H1 (cell line): ENCODE data around the gene TMEM253. TPM values are rescaled to one million over a fixed set of nuclear protein-coding genes. Genes with fewer than 3 reads are reported as not detected.

Experiments used
- CTCF ChIA-PET: fragments of 300-600 bp; sonication (Branson Sonifier 250); formaldehyde crosslinking; loops from one replicate; lab custom pipeline; 2021; ENCODE audit not compliant: partially characterized antibody; lab: Charles Lee
- POLR2A ChIA-PET: fragments of 300-600 bp; sonication (Branson Sonifier 250); formaldehyde crosslinking; loops from one replicate; lab custom pipeline; 2021; ENCODE audit warnings: inconsistent platforms; ENCODE audit not compliant: partially characterized antibody; lab: Charles Lee
- DNase-seq, 2 experiments: peaks; one replicate each; pipeline versions ENCODE4 v3.0.0 to v3.0.0-alpha.2; 2010 to 2022; ENCODE audit warnings: low spot score in 2 of 2, low read depth in 1 of 2, mixed read lengths in 1 of 2
- FAIRE-seq: peaks from 2 replicates; lab custom pipeline; 2011; peaks lifted over from hg19 to GRCh38; lab: Jason Lieb, UNC
- H2AFZ ChIP-seq: 2 replicates; pipeline ENCODE4 v1.8.1; 2012; ENCODE audit warnings: low read length, inconsistent platforms
- H2AK5ac ChIP-seq: 2 replicates; pipeline ENCODE4 v1.6.1; 2013; ENCODE audit warnings: low read depth, low read length
- H2BK120ac ChIP-seq: replicated peaks from 2 replicates; pipeline ENCODE3; 2013; ENCODE audit warnings: low read depth, low read length, inconsistent platforms
- H2BK12ac ChIP-seq: 2 replicates; pipeline ENCODE4 v1.6.1; 2013; ENCODE audit warnings: low read depth, low read length
- H2BK15ac ChIP-seq: 2 replicates; pipeline ENCODE4 v1.6.1; 2013; ENCODE audit warnings: low read length
- H2BK20ac ChIP-seq: 2 replicates; pipeline ENCODE4 v1.6.1; 2013; ENCODE audit warnings: low read length
- H2BK5ac ChIP-seq: 2 replicates; pipeline ENCODE4 v1.6.1; 2013; ENCODE audit warnings: low read depth, low read length
- H3K14ac ChIP-seq: 2 replicates; pipeline ENCODE4 v1.6.1; 2013; ENCODE audit warnings: inconsistent platforms; ENCODE audit not compliant: insufficient read length
- H3K18ac ChIP-seq: 2 replicates; pipeline ENCODE4 v1.6.1; 2013; ENCODE audit warnings: low read length; ENCODE audit errors: extremely low read depth
- H3K23ac ChIP-seq: 2 replicates; pipeline ENCODE4 v1.6.1; 2013; ENCODE audit warnings: inconsistent platforms; ENCODE audit not compliant: insufficient read length
- H3K23me2 ChIP-seq: 2 replicates; pipeline ENCODE4 v1.6.1; 2013; ENCODE audit warnings: low read depth, low read length
- H3K27ac ChIP-seq: 2 replicates; pipeline ENCODE4 v1.6.1; 2011; ENCODE audit warnings: low read depth, low read length, inconsistent platforms
- H3K27me3 ChIP-seq, 4 experiments: replicated peaks in 1 of 4; 1 replicate in 1 of 4; 2 replicates in 3 of 4; pipeline versions ENCODE4 v1.6.1 to v1.8.1; 2011 to 2013; ENCODE audit warnings: low read length in 3 of 4, mild to moderate bottlenecking in 3 of 4, inconsistent platforms in 2 of 4, mixed read lengths in 2 of 4, moderate library complexity in 1 of 4; ENCODE audit not compliant: control insufficient read depth in 3 of 4, insufficient read depth in 3 of 4; ENCODE audit errors: extremely low read depth in 1 of 4
- H3K36me3 ChIP-seq, 4 experiments: 2 replicates each; pipeline versions ENCODE4 v1.6.1 to v1.8.1; 2011 to 2013; ENCODE audit warnings: mild to moderate bottlenecking in 4 of 4, low read length in 3 of 4, moderate library complexity in 2 of 4, control low read depth in 1 of 4, inconsistent platforms in 1 of 4; ENCODE audit not compliant: insufficient read depth in 4 of 4, control insufficient read depth in 2 of 4
- H3K4ac ChIP-seq: replicated peaks from 2 replicates; pipeline ENCODE3; 2013; ENCODE audit warnings: low read length, low read depth, mixed read lengths, inconsistent platforms; ENCODE audit not compliant: insufficient read length
- H3K4me1 ChIP-seq, 4 experiments: replicated peaks in 1 of 4; 1 replicate in 1 of 4; 2 replicates in 3 of 4; pipeline versions ENCODE4 v1.6.1 to v1.8.1; 2011 to 2013; ENCODE audit warnings: low read length in 3 of 4, inconsistent platforms in 2 of 4, mixed read lengths in 1 of 4; ENCODE audit not compliant: insufficient read depth in 4 of 4, control insufficient read depth in 3 of 4
- H3K4me2 ChIP-seq, 2 experiments: 2 replicates each; pipeline versions ENCODE4 v1.6.1 to v1.8.1; 2011 to 2013; ENCODE audit warnings: low read depth in 2 of 2, low read length in 2 of 2, control low read depth in 1 of 2, inconsistent platforms in 1 of 2, mild to moderate bottlenecking in 1 of 2; ENCODE audit not compliant: insufficient read depth in 1 of 2
- H3K4me3 ChIP-seq, 4 experiments: fragments of 200-600, 300-600 bp in 1 of 4; sonication (generic), shearing (Covaris generic), sonication (Bioruptor Twin) in 1 of 4; 2 replicates each; pipeline versions ENCODE4 v1.5.1 to v1.8.1; 2011 to 2016; ENCODE audit warnings: low read length in 4 of 4, low read depth in 3 of 4, control low read depth in 2 of 4, inconsistent platforms in 2 of 4, mild to moderate bottlenecking in 2 of 4, mixed read lengths in 1 of 4, moderate library complexity in 1 of 4; ENCODE audit not compliant: insufficient read depth in 2 of 4; ENCODE audit errors: extremely low read depth in 1 of 4
- H3K56ac ChIP-seq: replicated peaks from 2 replicates; pipeline ENCODE3; 2013; ENCODE audit warnings: low read depth, mild to moderate bottlenecking, mixed read lengths, low read length, inconsistent platforms; ENCODE audit not compliant: insufficient read length
- H3K79me1 ChIP-seq: 2 replicates; pipeline ENCODE4 v1.6.1; 2013; ENCODE audit warnings: low read depth, low read length, control low read depth
- H3K79me2 ChIP-seq, 2 experiments: 2 replicates each; pipeline versions ENCODE4 v1.6.1 to v1.8.1; 2012 to 2013; ENCODE audit warnings: low read length in 2 of 2, mild to moderate bottlenecking in 2 of 2, inconsistent platforms in 1 of 2; ENCODE audit not compliant: insufficient read depth in 2 of 2, control insufficient read depth in 1 of 2
- H3K9ac ChIP-seq, 4 experiments: replicated peaks in 1 of 4; 1 replicate in 1 of 4; 2 replicates in 3 of 4; pipeline versions ENCODE4 v1.6.1 to v1.8.1; 2011 to 2013; ENCODE audit warnings: low read depth in 3 of 4, low read length in 3 of 4, control low read depth in 2 of 4, mild to moderate bottlenecking in 2 of 4, moderate library complexity in 2 of 4, inconsistent platforms in 1 of 4; ENCODE audit errors: extremely low read depth in 1 of 4
- H3K9me3 ChIP-seq, 2 experiments: 2 replicates each; pipeline versions ENCODE4 v1.6.1 to v1.8.1; 2012 to 2013; ENCODE audit warnings: mild to moderate bottlenecking in 2 of 2, moderate library complexity in 2 of 2, control low read depth in 1 of 2, inconsistent platforms in 1 of 2, low read depth in 1 of 2, low read length in 1 of 2, mixed read lengths in 1 of 2; ENCODE audit not compliant: insufficient read depth in 2 of 2
- H4K20me1 ChIP-seq, 2 experiments: replicated peaks in 1 of 2; 2 replicates each; pipeline versions ENCODE3 to v1.8.1; 2011 to 2013; ENCODE audit warnings: inconsistent platforms in 2 of 2, low read length in 2 of 2, mild to moderate bottlenecking in 1 of 2; ENCODE audit not compliant: insufficient read depth in 2 of 2, control insufficient read depth in 1 of 2
- H4K5ac ChIP-seq: 2 replicates; pipeline ENCODE4 v1.6.1; 2013; ENCODE audit warnings: low read length, low read depth, mixed read lengths, inconsistent platforms; ENCODE audit not compliant: insufficient read length
- H4K8ac ChIP-seq: 2 replicates; pipeline ENCODE4 v1.8.0; 2013; ENCODE audit warnings: mild to moderate bottlenecking, moderate library complexity, low read length, inconsistent platforms; ENCODE audit not compliant: insufficient read depth; ENCODE audit errors: extremely low read depth
- H4K91ac ChIP-seq: replicated peaks from 2 replicates; pipeline ENCODE3; 2013; ENCODE audit warnings: low read length, mixed read lengths, inconsistent platforms; ENCODE audit not compliant: insufficient read length
- FOSL1 ChIP-seq: IDR thresholded peaks from 2 replicates; pipeline ENCODE4 v1.6.1; 2011; ENCODE audit warnings: mild to moderate bottlenecking, low read depth, low read length, moderate library complexity; ENCODE audit not compliant: insufficient read depth
- HDAC2 ChIP-seq, 2 experiments: fragments of 300-600 bp in 1 of 2; sonication (generic) in 1 of 2; IDR thresholded peaks; 2 replicates each; pipeline ENCODE4 v1.6.1; 2011 to 2012; ENCODE audit warnings: low read depth in 2 of 2, low read length in 2 of 2, mild to moderate bottlenecking in 2 of 2, moderate library complexity in 2 of 2, borderline replicate concordance in 1 of 2, inconsistent platforms in 1 of 2
- JUND ChIP-seq: IDR thresholded peaks from 2 replicates; pipeline ENCODE4 v1.6.1; 2011; ENCODE audit warnings: mild to moderate bottlenecking, improper control_type of control experiment, low read length
- SIN3A ChIP-seq, 2 experiments: IDR thresholded peaks in 1 of 2; conservative IDR thresholded peaks in 1 of 2; 2 replicates each; pipeline ENCODE4 v1.6.1; 2011 to 2012; ENCODE audit warnings: low read length in 2 of 2, improper control_type of control experiment in 1 of 2, low read depth in 1 of 2, mild to moderate bottlenecking in 1 of 2
- SIX5 ChIP-seq: IDR thresholded peaks from 2 replicates; pipeline ENCODE4 v1.6.1; 2011; ENCODE audit warnings: mild to moderate bottlenecking, low read depth, low read length
- SP1 ChIP-seq: IDR thresholded peaks from 2 replicates; pipeline ENCODE4 v1.6.1; 2011; ENCODE audit warnings: low read depth, low read length
- TAF1 ChIP-seq: IDR thresholded peaks from 2 replicates; pipeline ENCODE4 v1.6.1; 2011; ENCODE audit warnings: mild to moderate bottlenecking, low read depth, low read length
- WGBS, 2 experiments: shearing (Covaris generic) in 1 of 2; methylation state at CpG; one replicate each; pipeline versions ENCODE4 v1.1.6 to v1.1.7; 2013 to 2015; ENCODE audit warnings: low lambda C conversion rate in 2 of 2, mixed read lengths in 2 of 2, inconsistent platforms in 1 of 2, low coverage in 1 of 2, missing lambda C conversion rate in 1 of 2; ENCODE audit not compliant: insufficient replicate concordance in 2 of 2, insufficient coverage in 1 of 2, insufficient read length in 1 of 2; ENCODE audit errors: extremely low coverage in 1 of 2, missing lambda C conversion rate in 1 of 2; 5-methylcytosine and 5-hydroxymethylcytosine counted together
- polyA plus RNA-seq, 7 experiments: library from polyadenylated mRNA; depleted of rRNA in 3 of 7; stranded (reverse) in 5 of 7; unstranded in 2 of 7; fragments of >200 nt in 5 of 7; fragments of 200-250 nt in 2 of 7; gene quantifications; 1 replicate in 5 of 7; 2 replicates in 1 of 7; 4 replicates in 1 of 7; pipeline versions ENCODE4 v1.2.1 to v1.2.3, GENCODE V29; 2011 to 2013; ENCODE audit warnings: missing spikeins in 2 of 7, mixed read lengths in 2 of 7
- total RNA-seq: library from RNA; stranded (reverse); fragmentation: NEBNext Ultra II Directional; extraction: Animal tissue kit (Norgen Biotek cat#: 25700); gene quantifications from 2 replicates; pipeline ENCODE4 v1.2.1, GENCODE V29; 2021
- TF ChIP-seq, protein P1 (sequence below): IDR thresholded peaks from 2 replicates; pipeline ENCODE4 v1.6.1; 2012; ENCODE audit warnings: inconsistent platforms
- TF ChIP-seq, protein P2 (sequence below), 3 experiments: IDR thresholded peaks; 1 replicate in 2 of 3; 2 replicates in 1 of 3; pipeline versions ENCODE4 v1.5.1 to v1.6.1; 2011; ENCODE audit warnings: low read length in 3 of 3, mild to moderate bottlenecking in 3 of 3, inconsistent platforms in 2 of 3, low read depth in 1 of 3, moderate library complexity in 1 of 3; ENCODE audit not compliant: insufficient read depth in 1 of 3; ENCODE audit errors: control extremely low read depth in 1 of 3
- TF ChIP-seq, protein P3 (sequence below): IDR thresholded peaks from 2 replicates; pipeline ENCODE4 v1.6.1; 2011; ENCODE audit warnings: low read depth, mild to moderate bottlenecking, low read length; ENCODE audit not compliant: insufficient read depth

The TMEM253 gene
- total and polyA plus RNA-seq, 2 of the 8 experiments (the other 6 are each of a cell fraction or from before 2014, with no cell fraction given) = 1.9 to 2.2 TPM

DNA sequence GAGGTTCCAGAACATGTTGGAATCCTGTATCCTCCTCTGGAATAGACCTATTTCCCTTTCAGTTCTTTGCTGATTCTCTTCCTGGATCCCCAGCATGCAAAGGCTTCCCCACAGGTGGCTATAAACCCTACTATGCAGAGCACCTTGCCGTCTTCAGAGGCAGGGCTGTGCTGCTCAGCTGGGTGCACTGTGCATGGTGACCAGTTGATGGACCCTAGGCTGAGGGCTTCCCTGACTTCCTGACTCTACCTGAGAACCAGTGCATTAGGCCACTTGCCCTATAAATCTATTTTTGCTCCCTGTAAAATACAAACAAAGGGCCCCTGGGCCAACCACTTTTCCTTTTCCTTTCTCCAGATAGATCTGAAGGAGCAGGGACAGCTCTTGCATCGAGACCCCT, 16.5 kb upstream of the TMEM253 start:
- Histone ChIP-seq H3K4ac (no peak overlapping the region), H2BK5ac (no peak overlapping the region), H2BK20ac (no peak overlapping the region), H2AFZ (no peak overlapping the region), H3K79me2 (no peaks in the 10 kb centered on the region), H2AK5ac (no peak overlapping the region), H4K5ac (no peak overlapping the region), H2BK12ac (no peak overlapping the region), H3K23ac (no peak overlapping the region), H3K79me1 (no peaks in the 10 kb centered on the region), H3K4me1 (peaks cover 0 to 5% (median 0%) of the 10 kb centered on the region in 4 experiments; a peak in 2 of 7 replicates), H4K8ac (no peak overlapping the region), H3K56ac (no peak overlapping the region), H2BK120ac (no peak overlapping the region), H3K4me3 (no peak overlapping the region), H3K4me2 (no peak overlapping the region), H3K18ac (no peak overlapping the region), H3K9ac (no peak overlapping the region), H3K23me2 (no peaks in the 10 kb centered on the region), H2BK15ac (no peak overlapping the region), H3K14ac (no peak overlapping the region), H3K36me3 (peaks cover 19 to 78% (median 60%) of the 10 kb centered on the region in 4 experiments), H4K91ac (no peak overlapping the region), H3K9me3 (no peaks in the 10 kb centered on the region), H4K20me1 (peaks cover 6 to 10% of the 10 kb centered on the region in 2 experiments), H3K27ac (no peak overlapping the region), H3K27me3 (no peaks in the 10 kb centered on the region)
- DNase-seq (no peak), FAIRE-seq (no peak)
- 77% methylated on average over 2 of the region's 2 CpGs; no CpG with 5 or more reads in 1 of the 2 experiments for WGBS, 2 experiments
- POLR2A ChIA-PET = interaction anchor here (1.0 to 12.4 kb wide), 9 partner anchors 8 to 58 kb away, joined by 3 to 245 read pairs (median 5); partner anchors contain the start of genes ARHGEF40, RNASE8 and ZNF219
- CTCF ChIA-PET = interaction anchor here (0.7 to 10.2 kb wide), 9 partner anchors 9 to 416 kb away, joined by 3 to 148 read pairs (median 5); partner anchors contain the start of gene TMEM253
- TF ChIP-seq JUND = no peak
- no peak for TF ChIP-seq SIN3A (conservative IDR thresholded peaks at IDR 0.05 in 1 of 2, IDR thresholded peaks at IDR 0.05 in 1 of 2; ENCODE audit: low read depth in 1 of 2, low read length in 2 of 2)
- no peak for TF ChIP-seq TAF1
- TF ChIP-seq HDAC2 (IDR thresholded peaks at IDR 0.05; ENCODE audit: borderline replicate concordance in 1 of 2, low read depth in 2 of 2, low read length in 2 of 2) = no peak
- TF ChIP-seq, protein P1, sequence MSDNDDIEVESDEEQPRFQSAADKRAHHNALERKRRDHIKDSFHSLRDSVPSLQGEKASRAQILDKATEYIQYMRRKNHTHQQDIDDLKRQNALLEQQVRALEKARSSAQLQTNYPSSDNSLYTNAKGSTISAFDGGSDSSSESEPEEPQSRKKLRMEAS = no peak
- TF ChIP-seq, protein P2, sequence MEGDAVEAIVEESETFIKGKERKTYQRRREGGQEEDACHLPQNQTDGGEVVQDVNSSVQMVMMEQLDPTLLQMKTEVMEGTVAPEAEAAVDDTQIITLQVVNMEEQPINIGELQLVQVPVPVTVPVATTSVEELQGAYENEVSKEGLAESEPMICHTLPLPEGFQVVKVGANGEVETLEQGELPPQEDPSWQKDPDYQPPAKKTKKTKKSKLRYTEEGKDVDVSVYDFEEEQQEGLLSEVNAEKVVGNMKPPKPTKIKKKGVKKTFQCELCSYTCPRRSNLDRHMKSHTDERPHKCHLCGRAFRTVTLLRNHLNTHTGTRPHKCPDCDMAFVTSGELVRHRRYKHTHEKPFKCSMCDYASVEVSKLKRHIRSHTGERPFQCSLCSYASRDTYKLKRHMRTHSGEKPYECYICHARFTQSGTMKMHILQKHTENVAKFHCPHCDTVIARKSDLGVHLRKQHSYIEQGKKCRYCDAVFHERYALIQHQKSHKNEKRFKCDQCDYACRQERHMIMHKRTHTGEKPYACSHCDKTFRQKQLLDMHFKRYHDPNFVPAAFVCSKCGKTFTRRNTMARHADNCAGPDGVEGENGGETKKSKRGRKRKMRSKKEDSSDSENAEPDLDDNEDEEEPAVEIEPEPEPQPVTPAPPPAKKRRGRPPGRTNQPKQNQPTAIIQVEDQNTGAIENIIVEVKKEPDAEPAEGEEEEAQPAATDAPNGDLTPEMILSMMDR (IDR thresholded peaks at IDR 0.05; ENCODE audit: control extremely low read depth in 1 of 3, insufficient read depth in 1 of 3, low read depth in 1 of 3, low read length in 3 of 3) = no peak
- no peak for TF ChIP-seq SP1
- TF ChIP-seq, protein P3, sequence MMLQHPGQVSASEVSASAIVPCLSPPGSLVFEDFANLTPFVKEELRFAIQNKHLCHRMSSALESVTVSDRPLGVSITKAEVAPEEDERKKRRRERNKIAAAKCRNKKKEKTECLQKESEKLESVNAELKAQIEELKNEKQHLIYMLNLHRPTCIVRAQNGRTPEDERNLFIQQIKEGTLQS = no peak
- no peak for TF ChIP-seq FOSL1
- TF ChIP-seq SIX5 = no peak
